Cardiac fibroblast (primary cell): ENCODE data around the gene IL16.

ENCODE experiments used
- DNase-seq, 2 donors: peaks; one replicate each; pipeline versions ENCODE4 v3.0.0 to v3.0.0-alpha.2; 2010; ENCODE audit warnings: low read depth in 2 of 2
- H3K4me3 ChIP-seq, 2 donors: replicated peaks in 1 of 2; 1 replicate in 1 of 2; 2 replicates in 1 of 2; pipeline ENCODE4 v1.5.1; 2011; ENCODE audit warnings: low read depth in 2 of 2, low read length in 2 of 2, mild to moderate bottlenecking in 2 of 2, moderate library complexity in 1 of 2
- CTCF ChIP-seq: IDR thresholded peaks from one replicate; pipeline ENCODE4 v1.5.1; 2011; ENCODE audit warnings: low read depth, mild to moderate bottlenecking, low read length, inconsistent platforms

The IL16 gene

GRCh38 chr15:81171286-81171685, 25.4 kb upstream of the IL16 start:
- no peak for TF ChIP-seq CTCF
- DNase-seq: no peak
- H3K4me3 ChIP-seq: no peak overlapping the region

- H3K4me3 ChIP-seq: no peak overlapping the region
- TF ChIP-seq CTCF: no peak
- DNase-seq: no peak
Measured at GRCh38 chr15:81174125-81174791, 22.4 kb upstream of the IL16 start.

GRCh38 chr15:81174792-81175327, 21.8 kb upstream of the IL16 start:
- no peak for DNase-seq
- peak; percentile 5 for TF ChIP-seq CTCF
- no peak overlapping the region for H3K4me3 ChIP-seq

- no peak for TF ChIP-seq CTCF
- H3K4me3 ChIP-seq: no peak overlapping the region
- no peak for DNase-seq
Measured at GRCh38 chr15:81175496-81175895, 21.2 kb upstream of the IL16 start.

GRCh38 chr15:81176291-81176893, 20.3 kb upstream of the IL16 start:
- peak in 1 of 2 donors; percentile 43 for DNase-seq
- H3K4me3 ChIP-seq: no peak overlapping the region
- TF ChIP-seq CTCF: peak; percentile 32

GRCh38 chr15:81178365-81178764, 18.3 kb upstream of the IL16 start:
- H3K4me3 ChIP-seq: no peak overlapping the region
- no peak for TF ChIP-seq CTCF
- no peak for DNase-seq
